ENCODE results near the gene TSPEAR.
"Not testable (repeated sequence)": the region's sequence is repeated elsewhere in the genome, so short reads cannot be mapped to it uniquely, and the experiment has no call there.

Gene TSPEAR

GRCh38 chr21:44681861-44682579 is 29.4 kb downstream of the TSPEAR start, which contains the start of gene KRTAP12-1:
Gene KRTAP12-1, minus strand, starts transcription at chr21:44682163. Its CDS starts 40 bp downstream, at chr21:44682123.
- no peak for DNase-seq

- no peak for DNase-seq
Observed at GRCh38 chr21:44681152-44681551, 30.2 kb downstream of the TSPEAR start.

GRCh38 chr21:44677881-44678280 is 33.5 kb downstream of the TSPEAR start:
- no peak for DNase-seq

- DNase-seq, result no peak
Observed at GRCh38 chr21:44671911-44672310, 39.5 kb downstream of the TSPEAR start.

GRCh38 chr21:44670642-44671432 is 40.5 kb downstream of the TSPEAR start:
- no peak for DNase-seq

- DNase-seq, result no peak
Observed at GRCh38 chr21:44667612-44668011, 43.8 kb downstream of the TSPEAR start.

GRCh38 chr21:44666401-44667320 is 44.7 kb downstream of the TSPEAR start, which contains the start of gene KRTAP12-2:
Gene KRTAP12-2, minus strand, starts transcription at chr21:44666927. Its CDS starts 41 bp downstream, at chr21:44666886.
- DNase-seq, result no peak

- DNase-seq, result no peak
Observed at GRCh38 chr21:44664691-44665090, 46.7 kb downstream of the TSPEAR start.

GRCh38 chr21:44661567-44661966 is 49.8 kb downstream of the TSPEAR start:
- not testable (repeated sequence) for DNase-seq

- DNase-seq, result no peak
Observed at GRCh38 chr21:44658913-44659595, 52.3 kb downstream of the TSPEAR start.

GRCh38 chr21:44658541-44658910 is 52.8 kb downstream of the TSPEAR start:
- DNase-seq, result no peak

GRCh38 chr21:44657635-44658540 is 53.5 kb downstream of the TSPEAR start, which contains the start of gene KRTAP12-3:
Gene KRTAP12-3, plus strand, starts transcription at chr21:44657932. Its CDS starts 48 bp downstream, at chr21:44657980.
- DNase-seq, result no peak

- DNase-seq, result no peak
Observed at GRCh38 chr21:44656868-44657267, 54.5 kb downstream of the TSPEAR start.

GRCh38 chr21:44654576-44655175 is 56.7 kb downstream of the TSPEAR start, which contains the start of gene KRTAP12-4:
Gene KRTAP12-4, minus strand, starts transcription at chr21:44654659. Its CDS starts 45 bp downstream, at chr21:44654614.
- DNase-seq, result no peak

- no peak for DNase-seq
Observed at GRCh38 chr21:44653656-44654575, 57.5 kb downstream of the TSPEAR start.

GRCh38 chr21:44653123-44653522 is 58.2 kb downstream of the TSPEAR start:
- no peak for DNase-seq

- DNase-seq, result no peak
Observed at GRCh38 chr21:44650973-44651675, 60.2 kb downstream of the TSPEAR start.

GRCh38 chr21:44650265-44650972 is 61.0 kb downstream of the TSPEAR start:
- no peak for DNase-seq
